GM12872 (cell line): ENCODE results near the gene CDHR2.

ENCODE experiments used
- TF ChIP-seq, protein P1 (sequence below): IDR thresholded peaks from 3 replicates; pipeline ENCODE4 v1.5.1; 2011; ENCODE audit warnings: low read depth, mild to moderate bottlenecking, low read length, moderate library complexity; ENCODE audit not compliant: insufficient read depth

The CDHR2 gene

GRCh38 chr5:176538989-176539384, 10.2 kb upstream of the CDHR2 start:
- TF ChIP-seq, protein P1, sequence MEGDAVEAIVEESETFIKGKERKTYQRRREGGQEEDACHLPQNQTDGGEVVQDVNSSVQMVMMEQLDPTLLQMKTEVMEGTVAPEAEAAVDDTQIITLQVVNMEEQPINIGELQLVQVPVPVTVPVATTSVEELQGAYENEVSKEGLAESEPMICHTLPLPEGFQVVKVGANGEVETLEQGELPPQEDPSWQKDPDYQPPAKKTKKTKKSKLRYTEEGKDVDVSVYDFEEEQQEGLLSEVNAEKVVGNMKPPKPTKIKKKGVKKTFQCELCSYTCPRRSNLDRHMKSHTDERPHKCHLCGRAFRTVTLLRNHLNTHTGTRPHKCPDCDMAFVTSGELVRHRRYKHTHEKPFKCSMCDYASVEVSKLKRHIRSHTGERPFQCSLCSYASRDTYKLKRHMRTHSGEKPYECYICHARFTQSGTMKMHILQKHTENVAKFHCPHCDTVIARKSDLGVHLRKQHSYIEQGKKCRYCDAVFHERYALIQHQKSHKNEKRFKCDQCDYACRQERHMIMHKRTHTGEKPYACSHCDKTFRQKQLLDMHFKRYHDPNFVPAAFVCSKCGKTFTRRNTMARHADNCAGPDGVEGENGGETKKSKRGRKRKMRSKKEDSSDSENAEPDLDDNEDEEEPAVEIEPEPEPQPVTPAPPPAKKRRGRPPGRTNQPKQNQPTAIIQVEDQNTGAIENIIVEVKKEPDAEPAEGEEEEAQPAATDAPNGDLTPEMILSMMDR = no peak

DNA sequence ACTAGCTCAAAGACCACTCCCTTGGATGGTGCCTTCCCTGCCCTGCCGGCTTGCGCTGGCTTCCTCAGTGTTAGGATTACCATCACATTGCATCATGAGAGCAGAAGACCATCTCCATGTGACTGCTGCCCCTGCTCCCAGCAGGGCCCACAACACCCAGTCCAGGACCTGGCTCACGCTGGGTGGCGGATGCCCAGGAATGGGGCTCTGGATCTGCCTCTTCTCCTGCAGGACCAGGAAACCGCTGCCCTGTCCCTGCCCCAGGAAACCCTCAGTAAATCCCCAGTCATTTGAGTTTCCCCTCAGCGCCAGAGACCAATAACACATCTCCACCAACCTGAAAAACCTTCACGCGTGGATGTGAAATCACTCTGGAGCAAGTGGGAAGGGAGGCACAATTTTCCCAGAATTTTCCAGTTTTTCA, 8.7 kb upstream of the CDHR2 start:
- TF ChIP-seq, protein P1 = no peak

- TF ChIP-seq, protein P1 = no peak
Observed at GRCh38 chr5:176540956-176541337, 8.2 kb upstream of the CDHR2 start.

DNA sequence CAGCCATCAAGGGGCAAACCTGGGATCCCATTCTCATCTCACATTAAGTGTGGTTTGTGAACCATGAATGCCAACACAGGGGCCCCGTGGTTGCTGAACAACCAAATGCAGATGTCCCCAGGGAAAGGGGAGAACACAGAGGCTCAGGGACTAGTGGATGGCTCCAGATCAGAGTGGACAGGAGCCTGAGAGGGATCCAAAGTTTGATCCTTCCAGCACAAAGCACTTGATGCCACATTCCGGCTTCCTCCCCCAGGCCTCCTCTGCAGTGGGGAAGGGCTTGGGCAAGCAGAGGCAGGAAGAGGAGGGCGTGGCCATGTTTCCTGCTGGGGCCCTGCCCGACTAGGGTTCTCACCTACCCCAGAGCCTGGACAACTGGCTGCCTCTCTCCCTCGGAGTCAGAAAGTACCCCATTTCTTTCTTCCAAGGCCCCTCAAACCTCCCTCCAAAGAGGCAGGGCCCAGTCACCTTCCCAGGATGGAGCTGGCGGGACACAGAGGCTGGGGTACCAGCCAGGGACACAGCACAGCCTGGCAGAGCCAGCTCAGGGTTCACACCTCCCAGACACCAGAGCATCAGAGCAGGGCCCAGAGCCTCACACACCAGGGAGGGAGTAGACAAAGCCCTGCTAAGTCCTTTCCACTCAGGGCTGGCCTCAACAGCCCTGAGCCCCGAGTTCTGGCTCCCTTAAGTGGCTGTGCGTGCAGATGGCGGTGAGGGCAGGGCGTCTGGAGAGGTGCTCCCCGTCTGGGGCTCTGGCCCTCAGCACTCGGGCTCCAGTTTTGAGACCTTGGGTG, 7.6 kb upstream of the CDHR2 start:
- TF ChIP-seq, protein P1 = no peak

DNA sequence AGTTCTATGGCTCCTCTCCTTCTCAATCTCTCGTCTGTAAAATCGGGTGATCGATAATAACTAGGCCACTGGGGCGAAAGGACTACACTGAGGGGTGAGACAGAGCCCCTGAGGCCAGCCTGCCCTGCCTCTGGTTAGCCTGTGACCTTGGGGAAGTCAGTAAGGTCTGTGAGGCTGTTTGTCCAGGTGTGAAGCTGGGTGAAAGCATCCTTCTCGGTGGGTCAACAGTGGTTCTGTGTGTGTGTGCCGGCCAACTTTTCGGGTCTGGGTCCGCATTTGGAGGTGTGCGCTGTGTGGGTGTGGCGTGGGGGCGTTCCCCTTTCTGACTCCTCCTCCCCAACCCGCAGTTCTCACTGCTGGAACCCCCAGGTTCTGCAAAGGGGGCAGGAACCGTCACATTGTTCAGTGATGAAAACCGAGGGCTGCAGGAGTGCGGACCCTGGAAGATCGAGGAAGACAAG, 7.0 kb upstream of the CDHR2 start:
- TF ChIP-seq, protein P1 = no peak

DNA sequence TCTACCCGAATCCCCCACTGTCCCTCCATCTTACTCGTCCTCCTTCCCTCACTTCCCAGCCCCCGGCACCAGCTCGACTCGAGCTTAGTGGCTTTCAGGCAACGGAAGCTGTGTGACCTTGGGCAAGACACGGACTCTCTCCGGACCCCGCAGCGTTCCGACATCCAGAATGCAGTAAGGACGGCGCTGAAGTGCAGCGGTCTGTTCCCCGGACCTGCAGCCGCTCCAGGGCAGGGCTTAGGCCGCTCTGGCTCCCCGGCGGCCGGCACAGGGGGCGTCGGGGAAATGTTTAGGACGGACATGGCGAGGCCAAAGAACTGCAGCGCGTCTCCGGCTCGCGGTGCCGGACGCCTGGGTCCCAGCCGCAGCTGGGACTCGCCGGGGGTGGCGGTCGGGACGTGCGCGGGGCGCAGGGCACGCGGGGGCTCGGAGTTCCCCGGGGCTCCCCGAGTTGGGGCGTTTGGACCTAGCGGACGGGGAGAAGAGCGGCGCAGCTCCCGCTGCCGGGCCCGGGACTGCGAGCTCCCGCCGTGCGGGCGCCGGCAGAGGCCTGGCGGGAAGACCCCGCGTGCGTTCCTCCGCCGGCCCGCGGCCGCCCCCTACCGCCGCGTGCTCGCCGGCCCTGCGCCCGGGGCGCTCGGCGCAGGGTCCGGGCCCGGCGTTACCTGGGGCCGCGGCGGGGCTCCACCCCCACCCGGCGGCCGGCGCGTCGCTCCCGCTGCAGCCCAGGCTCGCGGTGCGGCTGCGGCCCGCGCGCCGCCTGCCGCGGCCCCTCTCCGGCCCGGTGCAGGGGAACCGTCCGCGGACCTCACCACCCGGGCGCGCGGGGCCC, 6.3 kb upstream of the CDHR2 start:
- TF ChIP-seq, protein P1 = peak; percentile 38; the same call in 2 of the 3 replicates

GRCh38 chr5:176543428-176544182, 5.5 kb upstream of the CDHR2 start:
- TF ChIP-seq, protein P1 = no peak
